ENCODE results near the gene COL23A1. TPM values are rescaled to one million over a fixed set of nuclear protein-coding genes. Genes with fewer than 3 reads are reported as not detected.

The COL23A1 gene
- total RNA-seq, 1 experiment from 2014 or later = 21.7 TPM

DNA sequence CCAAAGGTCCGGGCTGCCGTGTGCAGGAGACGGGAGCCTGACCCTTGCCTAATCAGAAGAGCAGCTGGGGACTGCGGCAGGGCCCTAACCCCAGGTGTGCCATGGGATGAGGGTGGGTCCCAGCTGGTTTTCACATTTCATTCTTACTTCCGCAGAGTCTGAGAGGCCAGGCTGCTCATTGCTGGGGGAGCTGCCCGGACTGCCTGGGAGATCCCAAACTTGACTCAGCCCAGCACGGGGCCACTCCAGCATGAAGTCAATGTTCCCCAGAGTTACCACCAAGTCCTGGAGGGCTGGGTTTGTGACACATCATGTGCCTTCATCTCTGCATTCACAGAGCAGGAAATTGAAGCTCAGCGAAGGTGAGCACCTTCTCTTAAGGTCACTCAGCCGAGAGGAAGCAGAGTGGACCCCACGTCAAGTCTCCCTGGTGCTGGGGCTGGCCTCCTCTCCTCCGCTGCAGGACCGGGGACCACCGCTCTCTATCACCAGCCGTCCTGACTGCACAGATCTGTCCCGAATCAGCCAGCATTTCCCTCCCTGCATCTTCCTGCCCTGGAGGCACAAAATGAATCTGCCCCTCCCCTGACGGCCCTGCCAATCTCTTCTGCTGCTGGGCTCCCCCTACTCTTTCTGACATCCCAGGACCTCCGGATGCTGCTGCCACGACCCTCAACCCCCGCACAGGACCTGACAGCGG, 303.0 kb downstream of the COL23A1 start:
- DNase-seq (ENCODE audit: low read depth) = peak; percentile 73

DNA sequence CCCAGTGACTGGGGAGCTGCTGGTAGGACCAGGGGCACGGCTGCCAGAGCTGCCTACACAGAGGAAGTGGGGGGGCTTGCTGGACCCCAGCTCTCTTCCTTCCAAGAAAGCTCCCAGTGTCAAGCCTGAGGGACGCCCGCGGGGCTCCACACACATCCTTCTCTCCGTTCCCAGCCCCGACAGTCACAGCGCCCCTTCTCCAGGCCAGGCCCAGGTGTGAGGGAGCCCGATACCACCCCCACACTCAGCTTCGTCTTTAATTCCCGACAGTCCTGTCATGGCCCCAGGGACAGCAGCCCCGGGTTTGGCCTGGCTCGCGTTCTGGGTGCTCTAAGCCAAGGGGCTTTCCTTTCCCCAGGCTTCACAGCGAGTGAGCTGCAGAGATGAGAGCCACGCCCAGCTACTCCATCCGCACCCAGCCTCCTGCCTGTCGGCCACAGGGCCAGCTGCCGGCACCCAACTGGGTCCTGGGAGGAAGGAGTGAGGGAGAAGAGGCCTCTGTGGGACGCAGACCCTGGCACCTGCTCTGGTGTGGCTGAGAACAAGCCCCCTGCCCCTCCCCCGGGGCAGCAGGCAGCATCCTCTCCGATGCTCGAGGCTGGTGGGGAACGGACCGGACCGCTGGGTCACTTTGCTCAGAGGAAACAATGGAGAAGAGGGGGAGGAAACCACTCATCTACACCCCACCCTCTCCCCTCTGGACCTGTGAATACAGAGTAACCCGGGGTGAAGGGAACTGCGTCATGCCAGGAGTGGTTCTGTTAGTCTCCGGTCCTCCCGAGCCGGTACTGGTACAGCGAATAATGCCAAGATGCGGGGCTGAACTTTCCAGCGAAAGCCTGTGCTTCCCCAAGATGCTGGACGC, 303.7 kb downstream of the COL23A1 start:
- peak; percentile 42 for DNase-seq (ENCODE audit: low read depth)

DNA sequence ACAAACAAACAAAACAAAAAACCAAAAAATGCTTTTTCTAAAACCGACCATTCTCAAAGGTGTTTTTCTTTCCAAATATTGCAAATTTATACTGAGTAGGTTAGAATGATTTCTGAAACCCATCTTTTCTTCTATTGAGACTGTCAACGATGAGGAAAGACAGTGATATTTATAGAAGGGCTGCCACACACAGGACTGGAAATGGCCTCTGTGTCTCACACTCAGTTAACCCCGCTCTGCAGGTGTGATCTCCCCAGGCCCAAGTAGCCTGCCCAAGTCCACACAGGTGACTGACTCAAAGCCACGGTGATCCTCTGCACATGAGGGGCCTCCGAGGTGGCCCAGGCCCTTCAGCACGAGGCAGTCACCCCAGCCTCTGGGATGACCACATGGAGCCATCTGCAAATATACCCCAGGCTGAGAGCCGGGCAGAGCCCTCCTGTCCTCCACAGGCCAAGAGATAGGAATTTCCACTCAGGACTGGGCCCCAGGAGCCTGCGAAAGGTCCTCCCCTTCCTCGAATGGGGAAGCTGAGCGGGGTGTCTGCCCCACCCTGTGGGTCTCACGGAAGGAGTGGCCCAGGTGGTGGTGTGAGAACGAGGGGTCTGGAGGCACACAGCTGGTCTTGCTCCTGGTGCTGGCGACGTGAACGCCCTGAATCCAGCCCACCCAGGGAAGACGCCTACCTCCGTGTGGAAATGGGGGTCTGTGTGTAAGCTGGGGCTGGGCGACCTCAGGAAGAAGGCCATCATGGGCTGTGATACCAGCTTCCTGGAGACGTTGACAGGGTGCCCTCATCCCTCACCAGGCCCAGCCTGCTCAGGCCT, 304.6 kb downstream of the COL23A1 start:
- no peak for DNase-seq (ENCODE audit: low read depth)

DNA sequence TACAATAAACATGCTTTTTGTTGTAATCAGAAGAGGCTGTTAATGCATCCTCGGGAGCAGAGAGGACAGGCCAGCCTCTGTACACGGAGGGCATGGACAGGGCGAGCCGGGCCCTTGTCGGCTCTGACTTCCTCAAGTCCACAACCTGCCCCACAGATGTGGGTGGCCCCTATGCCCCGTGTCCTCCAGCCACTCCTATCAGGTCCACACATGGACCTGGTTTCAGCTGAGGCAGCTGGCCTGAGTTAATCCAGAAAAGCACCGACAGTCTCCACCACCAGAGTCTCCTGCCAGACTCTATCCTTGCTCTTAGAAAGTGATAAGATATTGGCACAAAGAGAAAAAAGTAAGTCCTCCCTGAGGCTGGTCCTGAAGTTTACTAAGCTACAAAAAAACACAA, 305.2 kb downstream of the COL23A1 start:
- DNase-seq (ENCODE audit: low read depth) = no peak

DNA sequence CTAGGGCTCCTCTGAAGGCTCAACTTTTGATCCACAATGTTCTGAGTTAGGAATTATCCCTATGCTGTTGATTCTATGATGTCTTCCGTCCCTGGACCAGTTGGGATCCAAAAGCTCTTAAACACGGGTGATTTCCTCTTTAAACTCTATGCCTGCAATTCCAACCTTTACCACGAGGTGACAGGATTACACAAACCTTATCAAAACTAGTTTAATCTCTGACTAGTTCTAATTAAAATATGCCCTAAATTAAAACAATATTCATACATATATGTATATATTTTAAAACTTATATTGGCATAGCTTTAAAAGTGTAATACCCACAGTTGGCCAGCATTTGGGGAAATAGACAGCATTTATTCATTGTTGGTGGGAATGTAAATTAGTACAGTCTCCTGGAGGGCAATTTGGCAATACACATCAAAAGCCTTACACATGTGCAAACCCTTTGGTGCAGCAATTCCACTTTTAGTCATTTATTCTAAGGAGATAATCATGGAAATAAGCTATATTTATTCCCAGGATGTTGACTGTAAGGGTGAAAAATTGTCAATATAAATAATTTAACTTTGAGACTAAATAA, 306.0 kb downstream of the COL23A1 start:
- no peak for DNase-seq (ENCODE audit: low read depth)

DNA sequence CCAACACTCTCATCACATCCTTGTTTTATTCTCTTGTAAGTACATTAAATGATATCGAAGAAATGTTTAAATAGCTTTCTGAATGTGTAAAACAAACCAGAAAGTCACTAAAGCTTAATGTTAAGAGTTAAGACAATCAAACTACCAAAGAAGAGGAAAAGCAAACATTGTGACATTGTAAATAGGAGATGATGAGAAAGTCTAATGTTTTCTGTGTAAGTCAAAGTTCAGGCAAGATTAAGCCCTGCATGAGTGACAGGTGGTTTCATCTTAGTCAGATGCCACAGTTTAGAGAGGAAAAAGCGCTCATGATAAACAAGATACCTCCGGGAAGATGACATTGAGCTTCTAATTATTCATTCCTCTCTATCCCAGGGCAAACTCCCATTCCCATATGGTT, 306.7 kb downstream of the COL23A1 start:
- no peak for DNase-seq (ENCODE audit: low read depth)

DNA sequence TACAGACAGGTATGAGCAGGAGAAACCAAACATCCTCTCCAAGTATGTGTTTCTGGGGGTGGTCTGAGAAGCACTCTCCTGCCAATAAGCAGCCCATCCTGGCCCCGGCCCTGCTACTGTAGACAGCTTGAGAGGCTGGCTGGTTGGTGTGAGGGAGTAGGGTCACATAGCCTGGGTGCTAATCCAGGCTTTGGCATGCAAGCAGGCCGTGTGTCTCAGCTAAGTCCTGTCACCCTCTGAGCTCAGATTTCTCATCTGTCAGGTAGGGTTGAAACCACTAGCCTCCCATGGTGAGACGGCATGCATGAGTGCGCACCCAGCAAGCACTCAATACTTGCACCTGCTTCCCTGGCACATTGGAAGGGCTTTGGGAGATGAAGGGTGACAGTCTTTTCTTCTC, 307.8 kb downstream of the COL23A1 start:
- DNase-seq (ENCODE audit: low read depth) = no peak

DNA sequence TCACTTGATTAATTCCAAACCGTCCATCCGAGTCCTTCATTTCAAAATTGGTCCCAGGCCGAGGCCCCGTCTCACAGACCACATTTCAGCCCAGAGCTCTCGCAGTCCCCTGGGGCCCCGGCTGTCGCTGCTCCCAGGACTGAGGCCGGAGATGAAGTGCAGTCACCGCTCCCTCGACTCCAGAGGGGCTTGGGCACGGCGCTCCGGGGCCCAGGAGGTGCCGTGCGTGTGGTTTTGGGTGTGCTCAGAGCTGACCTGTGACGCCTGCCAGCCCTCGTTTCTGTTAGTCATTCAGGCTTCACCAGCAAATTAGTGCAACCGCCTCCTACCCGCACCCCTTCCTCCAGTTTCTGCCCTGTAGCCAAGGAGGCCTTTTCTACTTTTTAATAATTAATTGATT, 308.9 kb downstream of the COL23A1 start:
- DNase-seq (ENCODE audit: low read depth) = peak; percentile 72

DNA sequence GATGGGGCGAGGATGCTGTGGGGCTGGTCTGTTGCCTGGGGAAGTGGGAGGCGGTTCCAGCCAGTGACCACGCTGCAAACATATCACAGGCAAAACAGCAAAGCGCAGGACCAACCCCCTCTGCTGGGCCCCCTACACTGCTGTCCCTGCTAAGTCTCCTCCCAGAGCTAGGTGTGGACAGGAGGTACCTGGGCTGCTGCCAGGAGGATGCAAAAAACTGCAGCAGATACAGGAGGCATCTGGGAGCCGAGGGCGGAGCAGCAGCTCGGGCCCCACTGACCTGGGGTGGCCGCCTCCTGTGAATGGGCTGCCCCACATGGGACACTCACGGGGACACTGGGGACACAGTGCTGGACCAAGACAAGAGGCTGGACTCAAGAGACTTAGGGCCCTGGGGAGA, 309.6 kb downstream of the COL23A1 start:
- DNase-seq (ENCODE audit: low read depth) = no peak

DNA sequence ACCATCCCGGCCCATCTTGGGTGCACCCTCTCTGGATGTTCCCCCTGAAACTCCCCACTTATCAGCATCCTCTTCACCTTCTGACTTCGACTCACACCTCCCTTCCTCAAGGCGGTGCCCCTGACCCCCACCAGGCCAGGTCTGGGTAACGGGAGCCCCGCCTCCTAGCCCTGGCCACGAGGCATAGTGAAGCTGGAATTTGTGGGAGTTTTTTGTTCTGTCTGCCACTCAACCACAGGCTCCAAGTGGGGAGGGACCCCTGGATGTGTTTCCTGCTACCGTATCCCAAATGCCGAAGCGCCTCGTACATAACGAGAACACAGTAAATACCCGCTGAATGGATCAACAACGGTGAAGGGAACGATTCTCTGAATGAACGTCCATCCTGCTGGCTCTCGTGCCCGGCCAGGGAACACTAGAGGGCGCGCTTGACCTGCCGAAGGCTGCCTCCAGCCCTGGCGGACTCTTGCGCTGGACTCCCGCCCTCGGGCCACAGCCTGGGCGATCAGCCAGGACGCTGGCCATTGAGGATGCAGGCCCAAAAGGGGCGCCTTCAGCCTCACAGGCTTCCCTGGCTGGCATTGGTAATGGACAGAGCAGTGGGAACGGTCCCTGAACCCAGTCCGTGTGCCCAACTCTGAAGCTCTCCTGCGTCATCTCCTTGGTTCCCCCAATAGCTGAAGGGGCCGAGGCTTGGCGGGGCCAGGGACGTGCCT, 310.3 kb downstream of the COL23A1 start:
- DNase-seq (ENCODE audit: low read depth) = peak; percentile 88

DNA sequence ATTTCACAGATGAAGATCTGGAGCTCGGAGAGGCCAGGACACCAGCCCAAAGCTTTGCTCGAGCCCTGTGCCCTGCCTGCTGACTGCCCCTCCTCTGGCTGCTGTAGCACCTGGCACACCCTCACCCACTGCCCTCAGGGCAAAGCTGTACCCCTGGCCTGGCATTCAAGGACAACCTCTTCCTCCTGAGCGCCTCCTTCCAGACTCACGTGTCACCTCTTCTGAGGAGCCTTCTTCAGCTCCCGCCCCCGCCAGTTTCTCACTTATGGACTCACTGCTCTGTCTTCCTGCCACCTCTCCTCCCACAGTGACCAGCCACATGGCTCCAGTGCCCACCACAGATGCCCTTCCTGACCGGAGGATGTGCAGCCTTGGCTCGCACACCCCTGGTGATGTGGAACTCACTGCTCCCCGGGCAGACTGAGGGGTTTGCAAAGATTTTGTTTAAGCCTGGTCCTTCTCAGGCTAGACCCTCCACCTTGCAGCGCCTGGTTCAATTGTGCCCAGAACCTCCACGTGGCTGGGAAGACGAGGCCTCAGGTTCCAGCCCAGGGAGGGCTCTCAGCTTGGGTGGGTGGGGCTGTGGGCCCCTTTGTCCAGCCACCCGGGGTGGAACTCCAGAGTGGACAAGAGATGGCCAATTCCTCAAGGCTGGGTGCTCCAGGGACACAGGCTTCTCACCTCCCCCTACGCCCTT, 311.0 kb downstream of the COL23A1 start:
- no peak for DNase-seq (ENCODE audit: low read depth)

DNA sequence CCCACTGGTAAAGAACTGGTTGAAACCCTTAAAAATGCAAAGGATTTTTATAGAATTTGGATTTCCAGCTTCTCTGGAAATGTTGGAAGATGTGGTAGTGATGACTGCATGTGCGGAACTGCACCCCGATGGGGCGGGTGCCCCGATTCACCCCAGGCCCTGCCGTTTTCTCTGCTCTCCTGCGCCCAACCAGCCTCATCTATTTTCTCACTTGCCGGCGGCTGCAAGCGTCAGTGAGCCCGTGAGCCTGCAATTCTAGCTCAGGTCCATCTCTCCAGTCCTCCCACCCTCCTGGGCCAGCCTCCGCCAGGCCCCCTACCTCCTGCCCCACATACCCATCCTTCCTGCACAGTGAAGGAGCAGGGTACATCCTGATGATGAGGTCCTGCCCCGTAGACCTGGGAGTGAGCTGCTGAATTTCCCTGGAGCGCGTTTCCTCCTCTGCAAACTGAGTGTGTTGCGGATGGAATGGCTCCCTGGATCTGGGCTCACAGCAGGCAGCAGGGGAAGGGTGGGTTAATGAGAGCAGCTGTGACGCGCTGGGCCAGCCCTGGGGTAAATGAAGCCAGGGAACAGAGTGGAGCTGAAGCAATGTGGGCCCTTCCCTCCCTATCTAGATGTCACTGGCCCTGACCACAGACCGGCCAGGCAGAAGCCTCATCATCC, 311.7 kb downstream of the COL23A1 start:
- no peak for DNase-seq (ENCODE audit: low read depth)

DNA sequence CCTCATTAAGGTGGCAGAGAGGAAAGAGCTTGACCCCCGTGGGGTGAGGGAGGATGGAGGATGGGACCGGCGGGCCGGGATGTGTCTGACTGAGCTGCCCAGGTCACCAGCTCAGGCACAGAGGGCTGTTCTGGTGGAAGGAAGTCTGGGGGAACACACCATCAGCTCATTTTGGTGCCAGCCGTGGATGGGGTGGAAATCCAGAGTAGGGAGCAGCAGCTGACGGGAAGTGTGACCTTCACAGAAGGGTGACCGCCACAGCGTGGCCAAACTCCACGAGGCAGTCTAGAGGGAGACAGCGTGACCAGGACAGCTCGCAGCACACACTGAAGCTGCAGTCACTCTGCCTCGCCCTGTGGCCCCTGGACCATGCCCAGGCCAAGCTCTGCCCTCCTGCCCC, 312.3 kb downstream of the COL23A1 start:
- no peak for DNase-seq (ENCODE audit: low read depth)

DNA sequence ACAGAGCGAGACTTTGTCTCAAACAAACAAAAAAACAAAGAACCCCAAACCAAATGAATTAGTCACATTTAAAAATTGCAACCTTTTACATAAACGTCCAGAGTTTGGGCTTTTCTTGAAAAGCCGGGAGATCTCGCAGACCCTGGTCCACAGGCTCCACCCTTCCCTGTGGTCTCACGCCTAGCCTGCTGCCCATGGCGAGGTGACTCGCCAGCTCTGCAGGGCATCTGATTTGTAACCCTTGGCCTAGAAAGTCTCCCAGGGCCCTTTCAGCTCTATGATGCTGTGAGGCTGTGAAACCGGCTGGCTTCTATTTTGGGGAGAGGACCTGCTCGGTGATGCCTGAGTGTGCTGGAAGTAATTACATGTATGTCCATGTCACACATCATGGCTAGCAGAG, 312.8 kb downstream of the COL23A1 start:
- peak; percentile 37 for DNase-seq (ENCODE audit: low read depth)

DNA sequence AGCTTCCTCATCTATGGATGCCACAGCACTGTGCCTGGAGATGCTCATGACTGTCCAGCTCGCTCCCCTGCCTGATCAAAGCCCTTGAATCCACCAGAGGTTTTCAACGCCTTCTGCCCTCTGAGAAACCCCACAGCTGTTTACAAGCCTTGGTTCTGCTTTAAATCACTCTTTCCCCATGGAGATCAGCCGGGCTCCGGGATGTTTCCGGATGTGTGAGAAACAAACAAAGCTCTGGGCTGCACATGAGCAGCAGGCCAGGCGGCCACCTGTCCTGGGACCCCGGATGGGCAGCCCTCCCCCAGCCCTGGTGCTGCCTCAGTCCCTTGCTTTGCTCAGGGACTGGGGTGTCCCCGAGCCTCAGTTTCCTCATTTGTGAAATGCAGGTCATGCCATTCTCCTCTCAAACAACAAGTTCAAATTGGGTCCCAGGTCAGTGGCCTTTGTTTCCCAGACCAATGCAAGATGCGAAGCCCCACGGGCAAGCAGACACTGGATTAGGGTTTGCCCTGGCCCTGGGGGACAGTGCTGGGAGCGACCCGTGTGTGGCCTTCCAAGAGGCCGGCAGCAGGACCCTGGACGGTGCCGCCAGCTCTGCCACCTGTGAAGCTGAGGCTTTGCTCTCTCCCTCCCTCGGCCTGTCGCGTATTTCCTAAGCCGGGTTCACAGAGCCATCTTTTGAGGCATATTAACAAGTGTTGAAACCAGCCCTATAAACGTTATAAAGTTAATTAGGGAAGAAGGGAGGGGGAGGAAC, 315.2 kb downstream of the COL23A1 start:
- no peak for DNase-seq (ENCODE audit: low read depth)

DNA sequence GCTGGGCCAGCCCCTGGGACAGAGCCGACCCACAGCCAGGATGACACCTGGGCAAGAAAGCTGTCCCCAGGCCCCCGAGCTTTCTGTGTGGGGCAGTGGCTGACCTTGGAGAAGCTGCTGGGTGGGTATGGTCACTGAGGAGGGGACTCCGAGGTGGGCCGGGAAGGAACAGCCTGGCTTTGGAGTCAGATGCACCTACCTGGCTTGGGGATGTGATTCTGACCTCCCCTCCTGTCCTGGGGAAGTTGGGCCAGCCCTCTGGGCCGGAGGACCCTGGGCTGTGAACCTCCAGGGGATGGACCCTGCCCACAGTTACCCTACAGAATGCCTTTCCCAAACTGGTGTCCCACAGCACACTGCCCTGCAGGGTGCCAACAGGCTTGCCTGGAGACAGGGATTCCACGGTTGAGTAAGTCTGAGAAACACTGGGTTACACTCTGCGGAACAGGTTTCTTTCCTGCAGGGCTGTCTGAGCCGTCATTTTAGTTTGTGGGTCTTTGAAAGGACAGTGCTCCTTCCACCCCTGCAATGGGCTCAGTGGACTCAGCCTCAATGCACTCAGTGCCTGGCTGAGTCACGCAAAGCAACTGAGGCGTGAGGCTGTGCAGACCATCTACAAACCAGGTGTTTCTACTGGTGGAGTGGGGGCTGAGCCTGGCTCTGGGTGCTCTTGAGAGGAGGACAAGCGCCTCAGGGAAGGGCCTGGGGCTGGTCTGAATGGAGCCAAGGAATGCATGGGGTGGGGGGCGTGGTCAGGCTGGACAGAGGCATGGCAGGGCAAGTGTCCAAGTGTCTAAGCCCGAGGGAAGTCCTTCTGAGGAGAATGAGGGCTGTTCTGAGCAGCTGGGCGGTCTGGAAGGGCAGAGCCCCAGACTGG, 316.3 kb downstream of the COL23A1 start:
- DNase-seq (ENCODE audit: low read depth) = no peak

DNA sequence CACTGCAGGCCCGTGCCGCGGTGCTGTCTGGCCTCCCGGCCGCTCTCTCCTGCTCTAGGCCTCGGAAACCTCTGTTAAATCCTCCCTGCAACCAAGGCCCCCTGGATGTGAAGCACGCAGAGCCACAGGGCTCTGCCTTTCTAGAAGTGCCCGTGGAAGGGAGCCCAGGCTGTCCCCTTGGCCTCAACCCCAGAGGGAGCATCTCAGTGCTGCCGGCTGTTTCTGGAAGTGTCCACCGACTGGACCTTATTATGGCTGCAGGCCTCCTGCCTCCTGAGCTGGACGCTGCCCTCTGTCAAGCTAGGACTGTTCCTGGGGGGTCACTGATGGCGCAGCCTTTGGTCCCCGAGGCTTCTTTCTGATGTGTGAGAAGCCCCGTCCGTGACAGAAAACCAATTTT, 317.2 kb downstream of the COL23A1 start:
- no peak for DNase-seq (ENCODE audit: low read depth)

DNA sequence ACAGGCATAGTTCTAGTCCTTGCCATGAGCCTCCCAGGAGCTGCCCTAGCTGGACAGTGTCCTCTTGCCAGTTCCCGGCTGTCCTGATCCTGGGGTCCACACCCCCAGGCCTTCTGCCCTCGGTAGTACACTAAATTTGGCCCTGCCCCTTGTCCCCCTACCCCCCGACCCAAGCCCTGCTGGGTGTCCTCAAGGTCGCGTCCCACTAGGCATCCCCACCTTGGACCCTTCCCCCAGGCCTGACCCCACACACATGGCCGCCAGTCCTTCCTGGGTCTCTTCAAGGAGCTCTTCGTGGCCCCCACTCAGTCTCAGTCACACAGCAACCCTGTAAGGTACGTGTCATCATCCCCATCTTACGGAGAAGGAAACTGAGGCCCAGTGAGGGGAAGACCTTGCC, 317.6 kb downstream of the COL23A1 start:
- no peak for DNase-seq (ENCODE audit: low read depth)

Data from Daoy (cell line).